GM23248 (cell line): ENCODE measurements around the gene INTS11. TPM values are rescaled to one million over a fixed set of nuclear protein-coding genes. Genes with fewer than 3 reads are reported as not detected.

Experiments
- DNase-seq: peaks from one replicate; pipeline ENCODE4 v3.0.0-alpha.2; 2015
- H2AFZ ChIP-seq: fragments of 200-600 bp; sonication (generic); 2 replicates; pipeline ENCODE4 v1.6.1; 2016; ENCODE audit warnings: antibody characterized with exemption
- H3F3A ChIP-seq: fragments of 200-600 bp; sonication (generic); 2 replicates; pipeline ENCODE4 v1.6.1; 2016; ENCODE audit warnings: mild to moderate bottlenecking, antibody characterized with exemption, mixed run types; ENCODE audit not compliant: insufficient read depth
- H3K27ac ChIP-seq: fragments of 200-600 bp; sonication (generic); 2 replicates; pipeline ENCODE4 v1.5.1; 2016; ENCODE audit warnings: mild to moderate bottlenecking
- H3K27me3 ChIP-seq: fragments of 200-600 bp; sonication (generic); replicated peaks from 2 replicates; pipeline ENCODE4 v1.6.1; 2016; ENCODE audit warnings: mild to moderate bottlenecking; ENCODE audit not compliant: insufficient read depth
- H3K36me3 ChIP-seq: fragments of 200-600 bp; sonication (generic); 2 replicates; pipeline ENCODE4 v1.6.1; 2016; ENCODE audit warnings: low read depth, mild to moderate bottlenecking
- H3K4me1 ChIP-seq: fragments of 200-600 bp; sonication (generic); 2 replicates; pipeline ENCODE4 v1.6.1; 2016; ENCODE audit warnings: mild to moderate bottlenecking; ENCODE audit not compliant: insufficient read depth
- H3K4me2 ChIP-seq: fragments of 200-600 bp; sonication (generic); one replicate; pipeline ENCODE4 v1.6.1; 2016; ENCODE audit warnings: mild to moderate bottlenecking; ENCODE audit not compliant: unreplicated experiment
- H3K4me3 ChIP-seq: fragments of 200-600 bp; sonication (generic); 2 replicates; pipeline ENCODE4 v1.5.1; 2016; ENCODE audit warnings: mild to moderate bottlenecking
- H3K79me2 ChIP-seq: fragments of 200-600 bp; sonication (generic); 2 replicates; pipeline ENCODE4 v1.6.1; 2016; ENCODE audit warnings: mild to moderate bottlenecking; ENCODE audit not compliant: insufficient read depth
- H3K9ac ChIP-seq: fragments of 200-600 bp; sonication (generic); 2 replicates; pipeline ENCODE4 v1.6.1; 2016; ENCODE audit warnings: mild to moderate bottlenecking
- H3K9me2 ChIP-seq: fragments of 200-600 bp; sonication (generic); 2 replicates; pipeline ENCODE4 v1.6.1; 2016; ENCODE audit warnings: mixed run types, mild to moderate bottlenecking, moderate library complexity; ENCODE audit not compliant: insufficient read depth
- H3K9me3 ChIP-seq: fragments of 200-600 bp; sonication (generic); one replicate; pipeline ENCODE4 v1.6.1; 2017; ENCODE audit warnings: low read depth
- H4K20me1 ChIP-seq: fragments of 200-600 bp; sonication (generic); 2 replicates; pipeline ENCODE4 v1.6.0; 2016; ENCODE audit not compliant: insufficient read depth
- EZH2 ChIP-seq: fragments of 200-600 bp; sonication (generic); IDR thresholded peaks from 2 replicates; pipeline ENCODE4 v1.6.1; 2018; ENCODE audit warnings: antibody characterized with exemption, mild to moderate bottlenecking; ENCODE audit not compliant: insufficient read depth, poor library complexity, severe bottlenecking
- EZH2phosphoT487 ChIP-seq: fragments of 200-600 bp; sonication (generic); IDR thresholded peaks from 2 replicates; pipeline ENCODE4 v1.6.1; 2018; ENCODE audit warnings: antibody characterized with exemption, moderate library complexity, mild to moderate bottlenecking, low read depth; ENCODE audit not compliant: insufficient read depth
- WGBS, 2 experiments: methylation state at CpG; one replicate each; pipeline ENCODE4 v1.1.6; 2015 to 2017; ENCODE audit warnings: low lambda C conversion rate in 2 of 2, low coverage in 1 of 2; ENCODE audit errors: missing lambda C conversion rate in 2 of 2; 5-methylcytosine and 5-hydroxymethylcytosine counted together
- in situ Hi-C: fragments of 300-500 bp; cut with MboI; formaldehyde crosslinking; loops from 2 replicates; pipeline ENCODE4 v1.15.0; 2020
- polyA plus RNA-seq: library from polyadenylated mRNA; unstranded; fragments of >200 nt; fragmentation: Nextera tagmentation; extraction: Ambion mirVana; gene quantifications from 2 replicates; pipeline ENCODE4 v1.2.1, GENCODE V29; 2016
- total RNA-seq: library from RNA; depleted of rRNA; stranded (reverse); fragments of >200 nt; shearing (Covaris generic); gene quantifications from 2 replicates; pipeline ENCODE4 v1.2.3, GENCODE V29; 2014

INTS11 gene
- total and polyA plus RNA-seq, 2 experiments from 2014 or later = 70.2 to 90.0 TPM

- peak overlapping the region; percentile 42; the same call in 1 of the 2 replicates for H3K4me3 ChIP-seq
- no peaks in the 10 kb centered on the region for H3K27me3 ChIP-seq
- no peaks in the 10 kb centered on the region for H3K9me2 ChIP-seq
- no peaks in the 10 kb centered on the region for H3K9me3 ChIP-seq
- H3K4me2 ChIP-seq = peak overlapping the region; percentile 61
- peak; percentile 93 for DNase-seq
- peaks cover 23% of the 10 kb centered on the region for H3K4me1 ChIP-seq
- peak overlapping the region; percentile 47 for H3K9ac ChIP-seq
- in situ Hi-C loops = no loop called here
- no peaks in the 10 kb centered on the region for H3F3A ChIP-seq
- peak overlapping the region; percentile 41 for H3K27ac ChIP-seq
- H3K79me2 ChIP-seq = peaks cover 79% of the 10 kb centered on the region
- H4K20me1 ChIP-seq = no peaks in the 10 kb centered on the region
- H2AFZ ChIP-seq = no peak overlapping the region
- no peaks in the 10 kb centered on the region; the same call in 1 of the 2 replicates for H3K36me3 ChIP-seq
- 41 to 64% methylated on average over 10 to 13 of the region's 15 CpGs for WGBS, 2 experiments
- TF ChIP-seq EZH2 (no peak), EZH2phosphoT487 (no peak)
These were observed 20.3 kb upstream of the INTS11 start for GRCh38 chr1:1344655-1345361.

- Histone ChIP-seq H4K20me1 (no peaks in the 10 kb centered on the region), H3K4me2 (no peak overlapping the region), H3K27me3 (no peaks in the 10 kb centered on the region), H3F3A (no peaks in the 10 kb centered on the region), H2AFZ (no peak overlapping the region), H3K79me2 (peaks cover 79% of the 10 kb centered on the region), H3K36me3 (no peaks in the 10 kb centered on the region; the same call in 1 of the 2 replicates), H3K9me2 (no peaks in the 10 kb centered on the region), H3K9ac (no peak overlapping the region), H3K27ac (no peak overlapping the region; the same call in 1 of the 2 replicates), H3K9me3 (no peaks in the 10 kb centered on the region), H3K4me1 (peaks cover 23% of the 10 kb centered on the region), H3K4me3 (no peak overlapping the region)
- WGBS, 2 experiments = 85 to 89% methylated on average over 23 to 24 of the region's 24 CpGs
- in situ Hi-C loops = no loop called here
- no peak for DNase-seq
- TF ChIP-seq EZH2 (no peak), EZH2phosphoT487 (no peak)
These were observed 19.5 kb upstream of the INTS11 start for GRCh38 chr1:1343811-1344421.

GRCh38 chr1:1342584-1343115 is 18.2 kb upstream of the INTS11 start:
- Histone ChIP-seq H3K9me3 (no peaks in the 10 kb centered on the region), H4K20me1 (no peaks in the 10 kb centered on the region), H3K4me1 (peaks cover 23% of the 10 kb centered on the region), H3K9me2 (no peaks in the 10 kb centered on the region), H3K79me2 (peaks cover 67% of the 10 kb centered on the region), H3F3A (no peaks in the 10 kb centered on the region), H3K27ac (no peak overlapping the region), H3K4me3 (no peak overlapping the region), H3K4me2 (no peak overlapping the region), H3K9ac (no peak overlapping the region), H3K27me3 (no peaks in the 10 kb centered on the region), H2AFZ (no peak overlapping the region), H3K36me3 (no peaks in the 10 kb centered on the region; the same call in 1 of the 2 replicates)
- DNase-seq = no peak
- 84 to 89% methylated on average over 9 to 18 of the region's 18 CpGs for WGBS, 2 experiments
- no peak for TF ChIP-seq EZH2
- TF ChIP-seq EZH2phosphoT487 = no peak
- in situ Hi-C loops = no loop called here

- H3K27ac ChIP-seq = no peak overlapping the region
- no peaks in the 10 kb centered on the region for H3K9me2 ChIP-seq
- peaks cover 62% of the 10 kb centered on the region for H3K79me2 ChIP-seq
- in situ Hi-C loops = no loop called here
- H3K4me3 ChIP-seq = no peak overlapping the region
- no peaks in the 10 kb centered on the region for H3K27me3 ChIP-seq
- H3F3A ChIP-seq = no peaks in the 10 kb centered on the region
- TF ChIP-seq EZH2phosphoT487 = no peak
- TF ChIP-seq EZH2 = no peak
- no peaks in the 10 kb centered on the region; the same call in 1 of the 2 replicates for H3K36me3 ChIP-seq
- WGBS, 2 experiments = 94 to 96% methylated on average over 9 to 26 of the region's 28 CpGs
- no peak overlapping the region for H3K9ac ChIP-seq
- H3K4me1 ChIP-seq = peaks cover 23% of the 10 kb centered on the region
- H2AFZ ChIP-seq = no peak overlapping the region
- H3K4me2 ChIP-seq = no peak overlapping the region
- DNase-seq = no peak
- no peaks in the 10 kb centered on the region for H3K9me3 ChIP-seq
- no peaks in the 10 kb centered on the region for H4K20me1 ChIP-seq
These were observed 17.7 kb upstream of the INTS11 start for GRCh38 chr1:1342061-1342562.
